Measurements from ENCODE around the gene GUCY2C. TPM values are rescaled to one million over a fixed set of nuclear protein-coding genes. Genes with fewer than 3 reads are reported as not detected.

GUCY2C gene
- total and polyA plus RNA-seq, 2 donors = not detected

GRCh38 chr12:14601692-14602478, 94.5 kb downstream of the GUCY2C start:
- no peak overlapping the region for H3K27ac ChIP-seq (ENCODE audit: low read depth)
- H3K4me3 ChIP-seq (ENCODE audit: low read depth, low read length) = no peak overlapping the region
- no peaks in the 10 kb centered on the region for H3K4me1 ChIP-seq (ENCODE audit: insufficient read depth)
- 72% methylated on average over 4 of the region's 4 CpGs for WGBS
- H3K36me3 ChIP-seq (ENCODE audit: insufficient read depth) = no peaks in the 10 kb centered on the region
- DNase-seq (ENCODE audit: extremely low spot score) = no peak

GRCh38 chr12:14597480-14597879, 98.9 kb downstream of the GUCY2C start:
- WGBS = 88% methylated on average over 3 of the region's 3 CpGs
- DNase-seq (ENCODE audit: extremely low spot score) = no peak
- no peak overlapping the region for H3K27ac ChIP-seq (ENCODE audit: low read depth)
- no peaks in the 10 kb centered on the region for H3K4me1 ChIP-seq (ENCODE audit: insufficient read depth)
- no peak overlapping the region for H3K4me3 ChIP-seq (ENCODE audit: low read depth, low read length)
- H3K36me3 ChIP-seq (ENCODE audit: insufficient read depth) = no peaks in the 10 kb centered on the region

DNA sequence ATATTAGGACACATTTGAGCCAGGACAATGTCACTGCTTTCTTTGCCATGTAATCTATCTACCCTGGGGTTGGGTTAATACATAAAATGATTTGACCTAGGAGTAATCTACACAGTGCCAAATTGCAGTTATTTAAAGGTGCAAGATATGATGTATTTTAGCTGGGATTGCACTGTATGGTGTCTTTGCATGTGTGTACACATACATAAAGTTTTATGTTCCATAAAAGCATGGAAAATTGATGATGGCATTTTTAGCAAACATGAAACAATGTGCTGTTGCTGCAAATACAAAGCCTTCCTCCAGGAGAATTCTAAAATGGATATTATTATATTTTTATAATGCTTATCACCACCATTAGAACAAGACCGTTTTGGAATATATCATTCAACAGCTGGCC, 104.7 kb downstream of the GUCY2C start:
- Histone ChIP-seq H3K4me1 (ENCODE audit: insufficient read depth) (no peaks in the 10 kb centered on the region), H3K27ac (ENCODE audit: low read depth) (no peak overlapping the region), H3K36me3 (ENCODE audit: insufficient read depth) (no peaks in the 10 kb centered on the region), H3K4me3 (ENCODE audit: low read depth, low read length) (no peak overlapping the region)
- DNase-seq (ENCODE audit: extremely low spot score) = no peak
- 46% methylated on average over 1 of the region's 1 CpG for WGBS

DNA sequence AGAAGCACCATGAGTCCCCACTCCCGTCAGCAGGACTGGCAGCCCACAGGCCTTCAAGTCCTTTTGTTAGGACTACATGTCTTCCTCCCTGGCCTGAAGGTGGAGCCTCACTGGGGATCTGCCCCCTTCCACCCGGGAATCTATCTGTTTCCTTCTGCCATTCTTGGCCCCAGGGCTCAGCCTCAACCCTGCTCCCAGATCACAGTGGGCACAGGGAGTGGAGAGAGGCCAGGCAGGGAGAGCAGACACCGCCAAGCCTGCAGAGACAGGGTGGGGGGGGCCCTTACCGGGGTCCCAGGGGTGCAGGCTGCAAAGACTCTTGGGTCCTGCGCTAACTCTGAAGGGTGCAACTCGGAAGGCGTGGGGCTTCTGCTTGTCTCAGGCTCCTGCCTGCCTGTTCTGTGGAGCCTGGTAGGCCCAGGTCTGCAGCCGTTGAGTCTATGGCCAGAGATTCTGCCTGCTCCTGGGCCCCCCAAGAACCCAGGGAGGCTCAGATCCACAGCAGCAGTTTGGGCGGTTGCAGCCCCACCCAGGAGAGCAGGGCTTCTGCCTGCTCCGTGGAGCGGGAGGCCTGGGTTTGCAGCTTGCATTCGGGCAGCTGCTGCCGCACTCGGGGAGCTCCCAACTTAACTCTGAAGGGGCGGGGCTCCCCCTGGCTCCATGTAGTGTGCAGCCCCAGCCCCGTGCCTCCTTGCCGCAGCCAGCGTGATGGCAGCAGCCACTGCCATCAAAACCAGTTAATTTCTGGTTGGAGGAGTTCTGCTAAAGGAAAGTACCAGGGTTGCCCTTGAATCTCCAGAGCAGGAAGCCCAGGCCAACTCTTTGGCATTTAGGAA, 107.0 kb downstream of the GUCY2C start:
- WGBS = 86% methylated on average over 18 of the region's 18 CpGs
- Histone ChIP-seq H3K4me3 (ENCODE audit: low read depth, low read length) (no peak overlapping the region), H3K4me1 (ENCODE audit: insufficient read depth) (no peaks in the 10 kb centered on the region), H3K27ac (ENCODE audit: low read depth) (no peak overlapping the region), H3K36me3 (ENCODE audit: insufficient read depth) (no peaks in the 10 kb centered on the region)
- DNase-seq (ENCODE audit: extremely low spot score) = no peak

DNA sequence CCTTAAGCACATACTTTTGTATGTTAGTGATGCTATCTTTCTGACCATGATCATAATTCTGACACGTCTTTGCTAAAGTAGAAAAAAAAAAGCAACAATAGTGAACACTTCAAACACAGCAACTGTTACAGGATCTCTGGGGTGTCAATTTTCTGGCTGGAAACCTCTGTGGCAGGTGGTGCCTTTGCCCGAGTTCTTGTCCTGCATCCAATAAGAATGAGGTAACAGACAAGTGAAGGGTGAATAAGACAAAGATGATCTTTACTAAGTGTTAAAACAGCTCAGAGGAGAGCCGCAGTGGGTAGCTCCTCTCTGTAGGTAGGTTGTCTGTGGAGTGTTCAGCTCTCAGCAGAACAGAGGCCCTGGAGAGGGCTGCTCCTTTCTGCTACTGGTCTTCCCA, 107.8 kb downstream of the GUCY2C start:
- H3K4me3 ChIP-seq (ENCODE audit: low read depth, low read length) = no peak overlapping the region
- H3K4me1 ChIP-seq (ENCODE audit: insufficient read depth) = no peaks in the 10 kb centered on the region
- no peaks in the 10 kb centered on the region for H3K36me3 ChIP-seq (ENCODE audit: insufficient read depth)
- WGBS = 86% methylated on average over 3 of the region's 3 CpGs
- no peak for DNase-seq (ENCODE audit: extremely low spot score)
- H3K27ac ChIP-seq (ENCODE audit: low read depth) = no peak overlapping the region

- Histone ChIP-seq H3K36me3 (ENCODE audit: insufficient read depth) (peaks cover 2% of the 10 kb centered on the region), H3K4me3 (ENCODE audit: low read depth, low read length) (no peak overlapping the region), H3K4me1 (ENCODE audit: insufficient read depth) (no peaks in the 10 kb centered on the region), H3K27ac (ENCODE audit: low read depth) (no peak overlapping the region)
- DNase-seq (ENCODE audit: extremely low spot score) = no peak
- WGBS = 94% methylated on average over 8 of the region's 8 CpGs
Measured at GRCh38 chr12:14578646-14579045, 117.8 kb downstream of the GUCY2C start.

- no peak for DNase-seq (ENCODE audit: extremely low spot score)
- 78% methylated on average over 1 of the region's 1 CpG for WGBS
- no peak overlapping the region for H3K27ac ChIP-seq (ENCODE audit: low read depth)
- H3K4me1 ChIP-seq (ENCODE audit: insufficient read depth) = no peaks in the 10 kb centered on the region
- H3K36me3 ChIP-seq (ENCODE audit: insufficient read depth) = peaks cover 2% of the 10 kb centered on the region
- no peak overlapping the region for H3K4me3 ChIP-seq (ENCODE audit: low read depth, low read length)
Measured at GRCh38 chr12:14577344-14577743, 119.1 kb downstream of the GUCY2C start.

DNA sequence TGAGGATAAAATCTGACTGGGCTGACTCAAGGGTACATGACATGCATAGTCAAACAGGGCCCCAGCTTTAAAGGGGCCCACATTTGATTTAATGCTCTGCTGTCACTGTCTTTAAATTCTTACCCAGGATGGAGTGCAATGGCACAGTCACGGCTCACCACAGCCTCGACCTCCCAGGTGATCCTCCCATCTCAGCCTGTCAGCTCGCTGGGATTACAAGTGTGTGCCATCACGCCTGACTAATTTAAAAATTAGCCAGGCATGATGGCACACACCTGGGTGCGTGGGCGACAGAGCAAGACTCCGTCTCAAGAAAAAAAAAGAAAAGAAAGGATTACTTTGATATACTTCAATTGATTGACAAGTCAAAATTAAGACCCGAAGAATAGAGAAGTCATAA, 119.5 kb downstream of the GUCY2C start:
- H3K4me1 ChIP-seq (ENCODE audit: insufficient read depth) = no peaks in the 10 kb centered on the region
- DNase-seq (ENCODE audit: extremely low spot score) = no peak
- WGBS = 83% methylated on average over 8 of the region's 8 CpGs
- peaks cover 2% of the 10 kb centered on the region for H3K36me3 ChIP-seq (ENCODE audit: insufficient read depth)
- no peak overlapping the region for H3K27ac ChIP-seq (ENCODE audit: low read depth)
- H3K4me3 ChIP-seq (ENCODE audit: low read depth, low read length) = no peak overlapping the region

- WGBS = 100% methylated on average over 1 of the region's 1 CpG
- H3K4me3 ChIP-seq (ENCODE audit: low read depth, low read length) = no peak overlapping the region
- H3K27ac ChIP-seq (ENCODE audit: low read depth) = no peak overlapping the region
- peaks cover 2% of the 10 kb centered on the region for H3K36me3 ChIP-seq (ENCODE audit: insufficient read depth)
- no peak for DNase-seq (ENCODE audit: extremely low spot score)
- no peaks in the 10 kb centered on the region for H3K4me1 ChIP-seq (ENCODE audit: insufficient read depth)
Measured at GRCh38 chr12:14575585-14575984, 120.8 kb downstream of the GUCY2C start.

DNA sequence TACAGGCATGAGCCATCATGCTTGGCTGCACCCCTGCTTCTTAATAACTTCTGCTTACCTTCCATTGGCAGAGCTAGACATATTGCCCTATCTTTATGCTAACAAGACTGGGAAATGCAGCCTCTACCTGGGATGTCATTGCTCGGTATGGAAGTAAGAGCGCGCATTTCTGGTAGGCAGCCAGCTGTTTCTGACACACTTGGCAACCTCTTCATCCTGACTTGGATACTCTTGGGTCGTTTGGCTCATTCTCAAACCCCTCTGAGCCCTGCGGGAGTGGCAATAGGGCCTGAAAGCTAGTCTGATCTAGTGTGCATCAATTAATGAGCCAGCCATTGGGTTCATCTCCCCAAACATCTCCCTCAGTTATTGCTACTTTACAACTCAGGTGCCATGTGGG, 123.3 kb downstream of the GUCY2C start:
- DNase-seq (ENCODE audit: extremely low spot score) = no peak
- H3K36me3 ChIP-seq (ENCODE audit: insufficient read depth) = peaks cover 2% of the 10 kb centered on the region
- H3K27ac ChIP-seq (ENCODE audit: low read depth) = no peak overlapping the region
- 77% methylated on average over 5 of the region's 5 CpGs for WGBS
- H3K4me1 ChIP-seq (ENCODE audit: insufficient read depth) = no peaks in the 10 kb centered on the region
- H3K4me3 ChIP-seq (ENCODE audit: low read depth, low read length) = no peak overlapping the region

GRCh38 chr12:14572401-14572800, 124.0 kb downstream of the GUCY2C start:
- 87% methylated on average over 4 of the region's 4 CpGs for WGBS

GRCh38 chr12:14571779-14572178, 124.6 kb downstream of the GUCY2C start:
- Histone ChIP-seq H3K4me1 (ENCODE audit: insufficient read depth) (no peaks in the 10 kb centered on the region), H3K36me3 (ENCODE audit: insufficient read depth) (no peaks in the 10 kb centered on the region), H3K4me3 (ENCODE audit: low read depth, low read length) (no peak overlapping the region), H3K27ac (ENCODE audit: low read depth) (no peak overlapping the region)
- no peak for DNase-seq (ENCODE audit: extremely low spot score)
- 89% methylated on average over 3 of the region's 3 CpGs for WGBS

More at GRCh38 chr12:14572401-14572800, 124.0 kb downstream of the GUCY2C start:
- Histone ChIP-seq H3K27ac (ENCODE audit: low read depth) (no peak overlapping the region), H3K4me3 (ENCODE audit: low read depth, low read length) (no peak overlapping the region), H3K36me3 (ENCODE audit: insufficient read depth) (peaks cover 2% of the 10 kb centered on the region), H3K4me1 (ENCODE audit: insufficient read depth) (no peaks in the 10 kb centered on the region)
- DNase-seq (ENCODE audit: extremely low spot score) = no peak

- no peak overlapping the region for H3K27ac ChIP-seq (ENCODE audit: low read depth)
- no peaks in the 10 kb centered on the region for H3K4me1 ChIP-seq (ENCODE audit: insufficient read depth)
- DNase-seq (ENCODE audit: extremely low spot score) = no peak
- WGBS = 98% methylated on average over 1 of the region's 1 CpG
- H3K36me3 ChIP-seq (ENCODE audit: insufficient read depth) = no peaks in the 10 kb centered on the region
- H3K4me3 ChIP-seq (ENCODE audit: low read depth, low read length) = no peak overlapping the region
Measured at GRCh38 chr12:14570231-14570630, 126.2 kb downstream of the GUCY2C start.
